Stimulated activated CD8-positive, alpha-beta memory T cell treated with anti-CD3 and anti-CD28 coated beads, Interleukin-4, amount 100 ng/mL, for 48 hours (primary cell): ENCODE measurements around the gene FIBP.

ENCODE experiments used
- DNase-seq: peaks from one replicate; pipeline ENCODE4 v3.0.0-alpha.2; 2020

FIBP gene

DNA sequence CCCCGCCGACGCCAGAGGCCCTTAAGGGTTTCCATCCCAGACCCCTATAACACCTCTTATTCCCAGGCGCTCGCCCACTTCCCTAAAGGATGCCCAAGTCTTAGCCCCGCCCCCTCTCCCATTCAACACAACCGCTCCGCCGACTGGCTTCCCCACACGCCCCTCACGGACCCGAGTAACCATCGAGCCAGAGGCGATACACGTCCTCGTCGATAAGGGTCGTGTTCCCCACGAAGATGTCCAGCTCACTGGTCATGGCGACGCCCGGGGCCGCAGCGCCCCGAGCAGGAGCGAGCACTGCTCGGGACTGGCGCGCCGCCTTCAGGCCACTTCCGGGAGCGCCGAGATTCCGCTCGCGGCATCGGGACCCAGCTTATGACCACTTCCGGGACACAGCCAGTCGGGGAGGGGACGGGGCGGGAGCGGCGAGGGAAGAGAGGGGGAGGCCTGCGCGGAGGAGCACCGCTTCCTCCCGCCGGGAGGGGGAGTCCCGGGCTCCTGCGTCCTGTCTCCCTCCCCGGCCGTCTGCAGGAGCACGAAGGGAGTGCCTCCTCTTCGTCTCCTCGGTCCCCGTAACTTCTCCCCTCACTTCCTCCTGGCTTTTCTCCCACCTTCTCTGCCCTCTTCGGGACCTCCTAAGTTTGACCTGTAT lies at the start of gene FIBP:
FIBP (minus strand) TSS at position 309 of the 652 bp plus-strand sequence; CDS start at position 256, 53 bp downstream.
- peak; percentile 97 for DNase-seq

- DNase-seq, result no peak
These were observed 49.5 kb upstream of the FIBP start for GRCh38 chr11:65937766-65938165.

- no peak for DNase-seq
These were observed 45.7 kb upstream of the FIBP start for GRCh38 chr11:65934014-65934413.

DNA sequence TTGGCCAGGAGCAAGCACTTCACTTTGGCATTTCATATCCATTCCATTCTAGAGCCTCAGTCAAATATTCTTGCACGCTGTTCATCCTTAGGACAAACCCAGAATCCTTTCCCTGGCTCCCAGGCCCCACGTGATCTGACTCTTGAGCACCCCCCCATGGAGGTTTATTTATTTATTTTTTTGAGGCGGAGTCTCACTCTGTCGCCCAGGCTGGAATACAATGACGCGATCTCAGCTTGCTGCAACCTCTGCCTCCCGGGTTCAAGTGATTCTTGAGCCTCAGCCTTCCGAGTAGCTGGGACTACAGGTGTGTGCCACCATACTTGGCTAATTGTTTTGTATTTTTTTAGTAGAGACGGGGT lies 44.3 kb upstream of the FIBP start:
- no peak for DNase-seq

DNA sequence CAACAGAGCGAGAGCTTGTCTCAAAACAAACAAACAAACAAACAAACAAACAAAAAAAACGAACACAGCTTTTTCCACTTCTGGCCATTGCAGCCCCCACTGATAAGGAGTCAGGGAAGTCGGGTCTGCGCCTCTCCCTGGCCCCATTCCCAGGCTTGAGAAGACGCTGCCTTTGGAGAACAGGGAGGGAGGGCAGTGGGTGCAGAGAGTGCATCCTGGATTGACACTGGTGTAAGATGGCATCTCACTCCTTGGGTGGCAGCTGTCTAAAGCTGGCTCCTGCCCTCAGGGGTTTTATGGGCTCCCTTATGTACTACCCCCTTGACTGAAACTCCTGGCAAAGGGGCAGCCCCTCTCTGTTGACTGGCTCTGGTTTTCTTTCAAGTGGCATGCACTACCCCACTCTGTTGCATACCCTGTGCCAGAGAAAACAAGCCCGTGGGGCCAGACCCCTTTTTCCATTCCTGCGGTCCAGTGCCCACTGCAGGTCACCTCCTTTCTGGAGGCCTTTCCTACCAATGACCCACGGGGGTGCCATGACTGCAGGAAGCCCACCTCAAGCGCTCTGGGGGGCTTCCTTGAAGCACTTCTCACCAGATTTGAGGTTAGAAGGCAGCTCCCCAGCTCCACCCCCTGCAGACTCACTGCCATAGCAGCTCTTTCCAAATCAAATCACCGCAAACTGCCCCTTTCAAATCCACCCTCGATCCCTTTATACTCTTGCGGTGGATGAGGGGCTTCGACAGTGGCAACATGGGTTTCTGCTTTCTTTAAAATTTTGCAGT lies 43.7 kb upstream of the FIBP start:
- no peak for DNase-seq

- no peak for DNase-seq
These were observed 40.4 kb upstream of the FIBP start for GRCh38 chr11:65928667-65929066.

- DNase-seq, result peak; percentile 80
These were observed 39.7 kb upstream of the FIBP start for GRCh38 chr11:65927904-65928397.

DNA sequence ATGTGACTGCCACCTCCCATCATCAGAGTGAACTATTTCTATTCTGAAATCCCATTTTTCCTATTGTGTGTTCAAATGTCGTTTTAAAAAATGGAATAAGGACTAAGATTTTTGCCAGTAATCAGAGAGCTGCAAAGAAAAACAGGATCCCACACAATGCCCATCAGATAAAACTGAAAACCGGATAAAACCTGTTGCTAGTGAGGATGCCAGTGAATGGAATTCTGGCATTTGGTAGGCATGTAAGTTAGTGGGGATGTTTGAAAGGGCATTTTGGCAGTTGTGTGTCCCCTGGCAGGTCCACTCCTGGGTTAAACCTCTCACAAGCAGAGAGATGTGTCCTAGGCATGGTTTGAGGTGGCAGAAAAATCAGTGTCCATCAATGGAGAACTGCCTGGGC lies 37.1 kb upstream of the FIBP start:
- DNase-seq, result no peak

DNA sequence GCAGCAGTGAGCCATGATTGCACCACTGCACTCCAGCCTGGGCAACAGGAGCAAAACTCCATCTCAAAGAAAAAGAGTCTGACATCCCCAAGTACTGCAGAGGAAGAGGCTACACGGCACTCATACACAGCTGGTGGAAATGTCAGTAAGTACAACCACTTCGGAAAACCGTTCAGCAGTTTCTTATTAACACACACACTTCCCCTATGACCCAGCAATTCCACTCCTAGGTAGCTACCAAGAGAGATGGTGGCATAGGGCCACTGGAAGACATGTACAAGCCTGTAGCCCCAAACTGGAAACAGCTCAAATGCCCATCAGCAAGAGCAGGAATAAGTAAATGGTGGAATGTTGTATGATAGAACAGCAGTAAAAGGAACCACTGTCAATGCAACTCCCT lies 34.3 kb upstream of the FIBP start:
- DNase-seq, result no peak

GRCh38 chr11:65921876-65922275 lies 33.6 kb upstream of the FIBP start:
- DNase-seq, result no peak

- DNase-seq, result no peak
These were observed 32.8 kb upstream of the FIBP start for GRCh38 chr11:65921033-65921555.

GRCh38 chr11:65920372-65920802 lies 32.1 kb upstream of the FIBP start:
- no peak for DNase-seq

DNA sequence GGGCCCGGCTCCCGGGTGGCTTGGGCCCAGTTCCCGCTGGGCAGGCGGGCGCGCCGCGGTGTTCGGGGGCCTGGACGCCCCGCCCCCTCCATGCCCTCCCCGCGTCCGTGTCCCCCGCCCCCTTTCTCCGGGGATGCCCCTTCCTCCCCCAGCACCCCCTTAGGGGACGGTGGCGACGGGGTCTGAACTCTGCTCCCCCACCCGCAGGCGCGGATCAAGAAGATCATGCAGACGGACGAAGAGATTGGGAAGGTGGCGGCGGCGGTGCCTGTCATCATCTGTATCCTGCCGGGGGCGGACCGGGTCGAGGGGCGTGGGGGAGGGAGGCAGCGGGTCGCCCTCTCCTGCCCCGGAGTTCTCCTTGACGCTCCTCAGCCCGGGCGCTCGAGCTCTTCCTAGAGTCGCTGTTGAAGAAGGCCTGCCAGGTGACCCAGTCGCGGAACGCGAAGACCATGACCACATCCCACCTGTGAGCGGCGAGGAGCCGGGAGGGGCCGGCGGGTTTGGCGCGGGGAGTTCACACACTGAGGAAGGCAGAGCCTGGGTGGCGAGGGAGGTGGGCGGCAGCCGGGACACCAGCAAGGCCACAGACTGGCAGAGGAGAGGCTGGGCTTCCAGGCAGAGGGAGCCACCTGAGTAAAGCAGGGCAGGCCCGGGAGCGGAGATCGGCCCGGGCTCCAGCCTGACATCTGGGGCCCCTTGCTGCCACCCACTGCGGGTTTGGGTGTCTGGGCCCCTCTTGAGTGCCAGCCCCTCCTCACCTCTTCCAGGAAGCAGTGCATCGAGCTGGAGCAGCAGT lies 31.5 kb upstream of the FIBP start:
- DNase-seq, result peak; percentile 68

DNA sequence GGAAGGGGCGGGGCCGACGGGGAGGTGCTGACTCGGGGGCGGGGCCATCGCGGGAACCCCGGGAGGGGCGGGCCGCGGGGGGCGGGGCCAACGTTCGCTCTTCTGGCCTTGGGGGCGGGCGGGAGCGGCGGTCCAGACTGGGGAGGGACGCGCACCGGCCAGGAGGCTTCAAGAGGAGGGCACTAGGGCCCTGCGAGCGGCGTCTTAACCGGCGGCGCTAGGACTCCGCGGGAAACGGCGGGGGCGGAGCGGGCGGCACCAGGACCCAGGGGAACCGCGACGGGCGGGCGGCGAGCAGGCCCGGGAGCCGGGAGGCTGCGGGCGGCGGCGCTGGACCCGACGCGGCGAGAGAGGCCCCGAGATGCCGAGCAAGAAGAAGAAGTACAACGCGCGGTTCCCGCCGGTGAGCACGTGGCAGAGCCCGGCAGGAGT lies 30.9 kb upstream of the FIBP start, which contains the start of gene DRAP1:
DRAP1 (plus strand) TSS at position 286 of the 432 bp plus-strand sequence; CDS start at position 362, 76 bp downstream.
- peak; percentile 99 for DNase-seq

GRCh38 chr11:65918211-65919140 lies 30.2 kb upstream of the FIBP start, which contains the start of gene C11orf68:
TSS of gene C11orf68 (minus strand) at chr11:65919062. CDS start at chr11:65919031, 31 bp downstream.
- DNase-seq, result no peak

DNA sequence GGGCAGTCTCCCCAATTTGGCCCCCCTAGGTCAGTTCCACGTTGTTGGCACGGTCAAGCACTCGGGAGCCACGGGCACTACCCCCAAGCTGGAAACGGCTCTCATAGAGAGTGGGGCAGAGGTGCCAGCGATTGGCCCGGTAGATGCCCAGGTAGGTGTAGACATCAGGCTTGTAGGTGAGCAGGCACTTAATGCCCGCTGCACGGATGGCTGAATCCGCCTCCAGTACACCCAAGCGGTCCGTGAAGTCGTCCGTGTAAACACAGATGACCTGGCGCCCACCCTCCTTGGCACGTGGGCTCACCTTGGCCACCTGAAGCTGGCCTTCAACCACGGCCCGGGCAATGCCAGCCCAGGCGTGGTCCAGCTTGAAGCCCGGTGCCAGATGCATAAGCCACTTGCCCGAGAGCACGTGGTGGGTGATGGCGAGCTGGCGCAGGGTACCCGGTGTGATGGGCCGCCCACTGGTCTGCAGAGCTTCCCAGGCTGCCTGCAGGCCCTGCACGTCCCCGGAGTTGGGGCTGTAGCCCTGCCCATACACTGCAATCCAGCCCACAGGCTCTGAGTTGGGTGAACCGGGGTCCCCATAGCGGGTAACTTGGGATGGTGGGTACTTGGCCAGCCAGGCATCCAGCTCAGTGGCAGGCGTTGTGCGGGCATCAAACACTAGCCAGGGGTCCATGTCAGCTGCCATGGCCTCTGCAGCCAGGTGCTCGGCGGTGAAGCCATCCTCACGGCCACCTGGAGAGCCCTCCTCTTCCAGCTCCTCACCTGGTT lies 29.4 kb upstream of the FIBP start:
- no peak for DNase-seq

DNA sequence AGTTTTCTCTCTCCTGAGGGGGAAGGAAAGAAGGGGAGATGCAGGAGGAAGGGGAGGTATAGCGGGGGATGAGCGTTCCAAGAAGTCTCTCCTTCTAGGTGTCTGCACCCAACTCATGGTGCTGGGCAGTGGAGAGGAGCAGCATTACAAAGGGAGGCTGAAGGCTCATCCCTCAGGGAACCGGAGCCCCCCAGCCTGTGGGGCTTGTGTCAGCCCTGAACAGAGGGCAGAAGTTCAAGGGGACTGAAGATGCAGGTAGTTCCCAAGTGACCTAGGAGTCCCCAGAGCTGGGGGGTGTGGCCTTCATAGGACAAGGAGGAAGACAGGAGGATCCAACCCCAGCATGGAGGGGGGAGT lies 28.8 kb upstream of the FIBP start:
- DNase-seq, result no peak

- DNase-seq, result no peak
These were observed 28.1 kb upstream of the FIBP start for GRCh38 chr11:65916391-65916790.

GRCh38 chr11:65915821-65916251 lies 27.6 kb upstream of the FIBP start:
- no peak for DNase-seq

- DNase-seq, result no peak
These were observed 27.0 kb upstream of the FIBP start for GRCh38 chr11:65915101-65915820.
